SK-N-MC (cell line): ENCODE measurements around the gene CD46.

ENCODE experiments used
- EZH2 ChIP-seq: fragments of 200-600 bp; sonication (generic); IDR thresholded peaks from one replicate; pipeline ENCODE4 v1.6.1; 2017; ENCODE audit warnings: antibody characterized with exemption
- FOXP2 ChIP-seq: optimal IDR thresholded peaks from 2 replicates; pipeline ENCODE3; 2011; ENCODE audit warnings: mild to moderate bottlenecking, moderate library complexity; ENCODE audit not compliant: insufficient read depth; ENCODE audit errors: extremely low read length, control extremely low read depth

- no peak for TF ChIP-seq EZH2
- no peak for TF ChIP-seq FOXP2
Measured at GRCh38 chr1:207787776-207788175, 35.9 kb downstream of the CD46 start.
